ENCODE data around the gene BEX3.

DNA sequence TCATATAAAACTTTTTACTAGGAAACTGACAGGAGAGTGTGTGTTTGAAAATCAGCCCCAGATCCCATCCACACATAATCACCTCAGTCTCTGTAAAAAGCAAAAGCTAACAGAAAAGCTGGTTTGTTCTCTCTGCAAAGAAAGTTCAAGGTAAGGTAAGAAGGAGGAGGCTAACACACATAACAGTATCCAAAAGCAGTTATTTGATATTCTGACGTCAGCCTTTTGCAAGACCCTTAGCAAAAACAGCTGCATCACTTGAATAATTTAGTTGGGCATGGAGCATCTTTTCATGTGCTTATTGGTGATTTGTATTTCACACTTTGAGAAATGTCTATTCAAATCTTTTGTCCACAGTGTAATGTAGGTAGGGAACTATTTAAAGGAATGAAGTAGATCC lies 14.5 kb upstream of the BEX3 start:
- TF ChIP-seq CTCF (IDR thresholded peaks at IDR 0.05; ENCODE audit: low read depth, low read length, poor library complexity, severe bottlenecking) = no peak
- TF ChIP-seq EZH2phosphoT487 (IDR thresholded peaks at IDR 0.05; ENCODE audit: borderline replicate concordance, low read length) = no peak
